Thymus (tissue), 11 donors: ENCODE results near the gene MTM1. TPM values are rescaled to one million over a fixed set of nuclear protein-coding genes. Genes with fewer than 3 reads are reported as not detected.
A peak's percentile ranks its signal among the peaks of the same experiment; 100 is the strongest.

Source experiments
- DNase-seq, 9 donors: peaks; one replicate each; pipeline ENCODE4 v3.0.0-alpha.2; 2013; ENCODE audit warnings: low spot score in 9 of 9, low read depth in 6 of 9, missing footprints in 1 of 9
- H3K27ac ChIP-seq, 2 donors: one replicate each; pipeline ENCODE4 v1.5.1; 2013; ENCODE audit warnings: control low read depth in 1 of 2, low read depth in 1 of 2, low read length in 1 of 2, mild to moderate bottlenecking in 1 of 2, moderate library complexity in 1 of 2
- H3K27me3 ChIP-seq, 2 donors: one replicate each; pipeline ENCODE4 v1.5.1; 2013; ENCODE audit warnings: low read length in 1 of 2; ENCODE audit not compliant: control insufficient read depth in 2 of 2, insufficient read depth in 1 of 2
- H3K36me3 ChIP-seq, 2 donors: one replicate each; pipeline ENCODE4 v1.5.1; 2013; ENCODE audit warnings: low read length in 1 of 2, mild to moderate bottlenecking in 1 of 2, moderate library complexity in 1 of 2; ENCODE audit not compliant: control insufficient read depth in 2 of 2, insufficient read depth in 2 of 2
- H3K4me1 ChIP-seq, 2 donors: one replicate each; pipeline ENCODE4 v1.5.1; 2013; ENCODE audit warnings: low read length in 2 of 2; ENCODE audit not compliant: control insufficient read depth in 2 of 2, insufficient read depth in 2 of 2
- H3K4me3 ChIP-seq, 2 donors: one replicate each; pipeline ENCODE4 v1.5.1; 2013; ENCODE audit warnings: low read length in 2 of 2, control low read depth in 1 of 2, mild to moderate bottlenecking in 1 of 2
- H3K9me3 ChIP-seq, 2 donors: one replicate each; pipeline ENCODE4 v1.5.1; 2013; ENCODE audit warnings: low read length in 1 of 2, mild to moderate bottlenecking in 1 of 2; ENCODE audit not compliant: control insufficient read depth in 2 of 2, insufficient read depth in 1 of 2
- WGBS: extraction: QIAGEN DNeasy Blood & Tissue Kit; methylation state at CpG from one replicate; pipeline ENCODE4 v1.1.7; 2013; 5-methylcytosine and 5-hydroxymethylcytosine counted together
- polyA plus RNA-seq: library from polyadenylated mRNA; stranded (reverse); fragments of 200-250 nt; gene quantifications from one replicate; pipeline ENCODE4 v1.2.3, GENCODE V29; 2013
- total RNA-seq: library from RNA; stranded (reverse); fragments of 120-200 nt; gene quantifications from one replicate; pipeline ENCODE4 v1.2.4, GENCODE V29; 2013
- donor health status: healthy.

The MTM1 gene
- total and polyA plus RNA-seq, 2 donors, result 8.9 to 10.8 TPM

DNA sequence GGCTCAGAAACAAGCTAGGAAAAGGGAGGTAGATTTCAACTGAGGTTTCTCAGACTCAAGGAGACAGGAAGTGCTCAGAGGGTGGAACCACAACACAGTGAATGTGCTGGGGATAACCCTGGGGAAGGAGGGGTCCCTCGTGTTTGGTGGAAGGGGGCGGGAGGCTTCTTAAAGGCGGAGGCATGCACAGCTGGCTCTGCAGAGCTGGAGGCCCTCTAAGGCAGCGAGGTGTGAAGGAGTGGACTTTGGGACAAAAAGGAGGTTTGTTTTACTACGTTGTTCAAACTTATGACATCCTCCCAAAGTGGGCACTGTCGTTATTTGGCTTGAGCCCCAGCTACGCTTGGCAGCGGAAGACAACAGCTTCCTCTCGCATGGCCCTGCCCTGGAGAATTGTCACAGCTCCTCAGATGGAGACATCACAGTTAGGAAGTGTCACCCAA is 21.7 kb upstream of the MTM1 start:
- Histone ChIP-seq H3K27ac (peak overlapping the region; percentile 66 to 74), H3K4me3 (no peak overlapping the region), H3K9me3 (no peaks in the 10 kb centered on the region), H3K4me1 (peaks cover 12 to 31% of the 10 kb centered on the region in 2 donors), H3K27me3 (no peaks in the 10 kb centered on the region), H3K36me3 (no peaks in the 10 kb centered on the region)
- DNase-seq, result peak in 7 of 9 donors; percentile 43 to 87 (median 67)
- WGBS, result 17% methylated on average over 9 of the region's 9 CpGs

DNA sequence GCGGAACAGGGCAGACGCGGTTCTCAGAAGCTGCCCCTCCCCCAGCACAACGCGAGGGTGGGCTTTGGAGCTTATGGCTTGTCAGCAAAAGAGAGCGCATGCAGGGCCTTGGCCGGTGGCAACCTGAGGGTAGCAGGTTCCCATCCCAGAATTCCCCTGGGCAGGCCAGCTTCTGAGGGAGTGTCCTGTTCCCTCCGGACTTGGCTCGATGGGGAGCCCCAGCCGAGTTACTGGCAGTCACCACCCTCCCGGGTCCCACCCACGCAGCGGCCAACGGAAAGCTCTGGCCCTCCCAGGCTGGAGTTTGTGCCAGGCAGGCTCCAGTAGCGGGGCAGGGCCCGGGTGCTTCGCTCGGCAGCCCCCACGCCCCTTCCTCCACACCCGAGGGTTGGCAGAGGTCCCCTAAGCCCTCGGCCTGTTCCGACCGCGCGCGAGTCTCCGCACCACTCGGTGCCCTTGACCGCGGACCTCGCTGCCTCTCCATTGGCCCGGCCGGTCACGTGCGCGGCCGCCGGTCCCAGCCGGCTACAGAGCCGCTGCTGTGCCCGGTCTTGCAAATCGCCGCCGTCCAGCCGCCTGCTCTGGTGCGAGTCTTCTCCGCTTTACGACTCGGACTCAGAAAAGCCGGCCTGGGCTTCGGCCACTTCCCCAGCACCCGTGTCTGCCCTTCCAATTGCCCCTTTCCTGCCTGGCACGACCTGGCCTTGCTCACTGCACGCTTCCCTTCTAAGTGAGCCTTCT is 20.9 kb upstream of the MTM1 start:
- Histone ChIP-seq H3K9me3 (no peaks in the 10 kb centered on the region), H3K27me3 (no peaks in the 10 kb centered on the region), H3K4me3 (peak overlapping the region; percentile 34 to 39), H3K36me3 (no peaks in the 10 kb centered on the region), H3K27ac (peak overlapping the region; percentile 15 to 32), H3K4me1 (peaks cover 12 to 31% of the 10 kb centered on the region in 2 donors)
- 13% methylated on average over 54 of the region's 54 CpGs for WGBS
- no peak for DNase-seq

DNA sequence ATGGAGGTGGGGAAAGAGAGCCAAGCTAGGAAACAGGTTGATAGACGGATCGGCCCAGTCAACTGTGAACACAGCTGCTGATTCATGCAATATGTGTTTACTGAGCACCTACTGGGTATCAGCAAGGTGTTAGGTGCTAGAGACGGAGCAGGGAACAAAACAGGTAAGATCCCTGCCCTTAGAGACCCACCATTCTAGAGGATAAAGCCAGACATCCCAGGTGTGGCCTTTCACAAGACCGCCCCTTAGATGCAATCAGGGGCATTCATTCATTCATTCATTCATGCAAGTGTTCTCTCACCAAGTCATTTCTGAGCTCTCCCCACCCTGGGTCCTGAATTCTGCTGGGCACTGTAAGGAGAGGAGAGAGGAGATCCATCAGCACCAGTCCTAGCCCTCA is 20.2 kb upstream of the MTM1 start:
- no peak overlapping the region for H3K4me3 ChIP-seq
- 96% methylated on average over 4 of the region's 4 CpGs for WGBS

DNA sequence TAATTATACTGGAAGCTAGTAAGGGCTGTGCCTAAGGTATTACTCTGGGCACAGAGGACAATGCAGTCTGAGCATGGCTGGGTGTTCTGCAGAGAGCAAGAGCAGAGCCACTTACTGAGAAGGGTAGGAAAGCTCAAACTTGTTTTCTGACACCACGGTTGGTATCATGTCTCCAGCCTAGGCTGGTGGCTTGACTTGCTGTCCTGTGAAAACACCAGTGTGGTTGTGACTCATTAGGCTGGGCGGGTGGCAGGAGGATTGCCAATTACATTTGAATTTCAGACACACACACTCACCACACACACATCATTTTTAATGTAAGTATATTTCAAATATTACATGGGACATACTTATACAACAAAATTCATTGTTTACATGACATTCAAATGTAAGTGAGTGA is 19.7 kb upstream of the MTM1 start:
- H3K4me3 ChIP-seq, result no peak overlapping the region

More for the DNA sequence above, 20.2 kb upstream of the MTM1 start:
- peaks cover 12 to 31% of the 10 kb centered on the region in 2 donors for H3K4me1 ChIP-seq
- DNase-seq, result no peak
- H3K36me3 ChIP-seq, result no peaks in the 10 kb centered on the region
- H3K27ac ChIP-seq, result no peak overlapping the region
- H3K27me3 ChIP-seq, result no peaks in the 10 kb centered on the region
- no peaks in the 10 kb centered on the region for H3K9me3 ChIP-seq

DNA sequence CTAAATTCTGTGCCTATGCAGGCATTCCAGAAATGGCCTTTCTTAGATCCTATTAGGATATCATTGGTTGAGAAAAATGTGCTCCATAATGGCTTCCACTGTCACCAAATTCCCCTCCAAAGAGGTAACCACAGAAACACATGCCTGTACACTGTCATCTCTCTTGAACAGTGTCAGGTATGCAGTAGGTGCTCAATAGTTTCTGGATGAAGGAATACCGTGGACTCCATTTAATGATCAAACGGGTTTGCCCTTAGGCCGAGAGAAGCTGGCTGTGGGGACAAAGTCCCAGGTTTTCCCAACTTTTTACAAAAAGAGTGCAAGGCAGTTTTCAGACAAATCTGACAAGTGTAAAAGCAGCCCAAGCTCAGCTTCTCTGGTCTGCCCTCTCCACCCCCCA is 16.5 kb upstream of the MTM1 start:
- H3K9me3 ChIP-seq, result no peaks in the 10 kb centered on the region
- no peak overlapping the region for H3K4me3 ChIP-seq
- peaks cover 3 to 15% of the 10 kb centered on the region in 2 donors for H3K4me1 ChIP-seq
- H3K36me3 ChIP-seq, result no peaks in the 10 kb centered on the region
- H3K27ac ChIP-seq, result no peak overlapping the region
- WGBS, result 97% methylated on average over 3 of the region's 3 CpGs
- H3K27me3 ChIP-seq, result no peaks in the 10 kb centered on the region
- no peak for DNase-seq

More for the DNA sequence above, 19.7 kb upstream of the MTM1 start:
- DNase-seq, result no peak
- Histone ChIP-seq H3K4me1 (peaks cover 12 to 31% of the 10 kb centered on the region in 2 donors), H3K9me3 (no peaks in the 10 kb centered on the region), H3K27me3 (no peaks in the 10 kb centered on the region), H3K36me3 (no peaks in the 10 kb centered on the region), H3K27ac (no peak overlapping the region)
- WGBS, result 89% methylated on average over 2 of the region's 2 CpGs

DNA sequence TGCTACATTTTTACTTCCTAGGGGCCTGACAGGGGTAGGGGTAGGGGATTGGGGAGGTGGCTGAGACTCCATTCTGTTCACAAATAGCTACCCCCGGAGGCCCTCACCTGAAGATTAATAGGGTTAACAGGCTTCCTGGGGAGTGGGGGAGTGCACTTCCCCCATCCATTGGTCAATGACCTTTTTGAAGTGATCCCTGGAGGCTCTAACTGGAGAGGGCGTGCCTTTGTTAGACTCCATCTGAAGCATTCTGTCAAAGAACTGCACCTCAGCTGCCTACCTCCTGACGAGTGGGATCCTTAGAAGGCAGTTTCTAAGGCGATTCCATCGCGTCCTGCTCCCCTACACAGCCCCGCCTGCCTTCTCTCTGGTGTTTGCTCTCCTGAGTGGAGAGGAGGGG is 10.0 kb upstream of the MTM1 start:
- Histone ChIP-seq H3K4me1 (no peaks in the 10 kb centered on the region), H3K27me3 (no peaks in the 10 kb centered on the region), H3K27ac (no peak overlapping the region), H3K4me3 (no peak overlapping the region), H3K36me3 (no peaks in the 10 kb centered on the region), H3K9me3 (no peaks in the 10 kb centered on the region)
- DNase-seq, result no peak
- 94% methylated on average over 7 of the region's 7 CpGs for WGBS

DNA sequence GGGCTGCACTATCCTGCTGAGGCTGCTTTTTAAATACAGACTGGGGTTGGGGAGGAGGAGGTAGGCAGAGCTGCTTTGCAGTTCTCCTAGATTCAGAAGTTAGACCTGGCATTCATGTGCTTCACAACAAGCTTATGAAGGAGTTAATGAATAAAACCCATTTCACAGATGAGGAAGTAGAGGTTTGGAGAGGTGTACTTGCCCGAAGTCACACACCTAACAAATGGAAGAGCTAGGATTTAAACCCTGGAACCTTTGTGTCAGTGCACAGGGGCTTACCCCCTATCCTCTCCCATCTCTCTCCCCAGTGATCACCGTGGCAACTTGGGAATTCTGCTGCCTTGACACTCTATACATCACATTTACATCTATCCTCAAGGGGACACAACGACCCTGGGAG is 3.6 kb upstream of the MTM1 start:
- Histone ChIP-seq H3K9me3 (no peaks in the 10 kb centered on the region), H3K4me1 (peaks cover 0 to 13% of the 10 kb centered on the region in 2 donors), H3K27ac (no peak overlapping the region), H3K27me3 (no peaks in the 10 kb centered on the region), H3K36me3 (no peaks in the 10 kb centered on the region), H3K4me3 (no peak overlapping the region)
- no peak for DNase-seq
- 93% methylated on average over 3 of the region's 3 CpGs for WGBS

DNA sequence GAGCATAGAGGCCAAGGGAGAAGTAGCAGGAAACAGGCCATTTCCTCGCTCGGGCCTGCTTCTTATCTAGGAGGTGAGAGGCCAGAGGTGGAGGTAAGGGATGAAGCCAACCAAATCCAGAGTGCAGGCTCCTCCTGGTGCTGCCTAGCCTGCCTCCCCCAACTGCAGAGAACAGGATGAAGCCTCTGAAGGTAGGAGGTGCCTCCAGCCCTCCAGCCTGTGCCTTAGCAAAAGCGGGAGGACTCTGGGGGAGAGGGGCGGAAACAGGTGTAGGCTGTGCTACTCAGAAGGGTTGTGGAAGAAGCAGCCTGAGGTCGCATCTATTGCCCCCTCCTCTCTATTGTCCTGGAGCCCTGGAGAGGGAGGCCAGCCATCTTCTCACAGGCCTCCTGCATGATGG is 2.9 kb upstream of the MTM1 start:
- WGBS, result 84% methylated on average over 5 of the region's 5 CpGs

DNA sequence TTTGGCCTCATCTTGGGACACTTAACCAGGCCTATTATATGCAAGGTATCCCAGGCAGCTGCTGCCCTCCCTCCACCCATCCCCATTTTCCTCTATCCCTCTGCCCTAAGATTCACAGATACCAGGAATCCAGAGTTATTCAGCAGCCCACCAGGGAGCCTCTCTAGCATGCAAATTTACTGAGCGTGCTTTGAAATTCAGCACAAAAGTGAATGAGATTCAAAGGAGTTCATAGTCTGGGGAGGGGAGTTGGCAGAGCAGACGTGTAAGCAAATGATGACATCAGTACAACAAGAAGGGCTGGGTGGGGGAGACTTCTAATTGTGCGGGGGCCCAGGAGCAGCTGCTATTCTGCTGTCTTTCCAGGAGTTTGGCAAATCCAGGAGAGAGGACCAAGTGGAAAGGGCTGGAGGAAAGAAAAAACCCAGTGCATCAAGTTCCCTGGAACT is 1.7 kb upstream of the MTM1 start:
- H3K4me3 ChIP-seq, result no peak overlapping the region
- peaks cover 0 to 25% of the 10 kb centered on the region in 2 donors for H3K4me1 ChIP-seq
- H3K27me3 ChIP-seq, result no peaks in the 10 kb centered on the region
- no peak overlapping the region for H3K27ac ChIP-seq
- 92% methylated on average over 3 of the region's 3 CpGs for WGBS
- DNase-seq, result no peak
- no peaks in the 10 kb centered on the region for H3K36me3 ChIP-seq
- H3K9me3 ChIP-seq, result no peaks in the 10 kb centered on the region

More for the DNA sequence above, 2.9 kb upstream of the MTM1 start:
- H3K4me1 ChIP-seq, result peaks cover 0 to 20% of the 10 kb centered on the region in 2 donors
- no peaks in the 10 kb centered on the region for H3K9me3 ChIP-seq
- H3K4me3 ChIP-seq, result no peak overlapping the region
- H3K36me3 ChIP-seq, result no peaks in the 10 kb centered on the region
- no peak for DNase-seq
- no peak overlapping the region for H3K27ac ChIP-seq
- H3K27me3 ChIP-seq, result no peaks in the 10 kb centered on the region
